ENCODE measurements around the gene ZBTB47. TPM values are rescaled to one million over a fixed set of nuclear protein-coding genes. Genes with fewer than 3 reads are reported as not detected.

ZBTB47 gene
- total and polyA plus RNA-seq, 10 of the 15 experiments (the other 5 are each of a cell fraction or from before 2014, with no cell fraction given), result 0.04 to 3.4 (median 1.0) TPM; not detected in 1

DNA sequence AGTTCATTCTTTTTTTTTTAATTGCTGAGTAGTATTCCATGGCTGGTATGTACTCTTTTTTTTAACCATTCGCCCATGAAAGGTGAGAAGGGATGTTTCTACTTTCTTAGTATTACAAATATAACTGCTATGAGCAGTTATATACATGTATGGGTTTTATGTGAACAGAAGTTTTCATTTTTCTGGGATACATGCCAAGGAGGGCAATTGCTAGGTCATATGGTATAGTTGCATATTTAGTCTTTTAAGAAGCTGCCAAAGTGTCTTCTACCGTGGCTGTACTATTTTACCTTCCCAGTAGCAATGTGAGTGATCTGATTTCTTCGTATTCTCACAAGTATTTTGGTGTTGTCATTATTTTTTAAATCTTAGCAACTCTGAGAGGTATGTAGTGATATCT lies 20.6 kb downstream of the ZBTB47 start:
- Histone ChIP-seq H2AFZ (ENCODE audit: control insufficient read depth, low read depth, low read length) (no peak overlapping the region), H3K36me3 (ENCODE audit: control insufficient read depth in 2 of 2, insufficient read depth in 2 of 2, low read length in 1 of 2) (no peaks in the 10 kb centered on the region), H3K79me2 (ENCODE audit: control insufficient read depth, insufficient read depth, low read length) (no peaks in the 10 kb centered on the region), H3K9ac (ENCODE audit: control insufficient read depth, insufficient read depth, low read length) (no peak overlapping the region), H3K9me3 (replicated peaks; ENCODE audit: control insufficient read depth, insufficient read depth, low read length) (no peaks in the 10 kb centered on the region; the same call in 1 of the 3 replicates), H3K27me3 (replicated peaks in 1 of 2; ENCODE audit: control insufficient read depth in 2 of 2, insufficient read depth in 2 of 2, low read length in 1 of 2) (no peaks in the 10 kb centered on the region), H3K4me2 (ENCODE audit: control insufficient read depth, insufficient read depth) (no peak overlapping the region), H3K4me3 (no peak overlapping the region), H4K20me1 (ENCODE audit: control insufficient read depth, insufficient read depth) (no peaks in the 10 kb centered on the region), H3K4me1 (ENCODE audit: control insufficient read depth, insufficient read depth, low read length) (no peaks in the 10 kb centered on the region), H3K27ac (ENCODE audit: control insufficient read depth, insufficient read depth) (no peak overlapping the region)
- no peak for TF ChIP-seq TCF12 (IDR thresholded peaks at IDR 0.05; ENCODE audit: low read depth, low read length)
- TF ChIP-seq, protein P1, sequence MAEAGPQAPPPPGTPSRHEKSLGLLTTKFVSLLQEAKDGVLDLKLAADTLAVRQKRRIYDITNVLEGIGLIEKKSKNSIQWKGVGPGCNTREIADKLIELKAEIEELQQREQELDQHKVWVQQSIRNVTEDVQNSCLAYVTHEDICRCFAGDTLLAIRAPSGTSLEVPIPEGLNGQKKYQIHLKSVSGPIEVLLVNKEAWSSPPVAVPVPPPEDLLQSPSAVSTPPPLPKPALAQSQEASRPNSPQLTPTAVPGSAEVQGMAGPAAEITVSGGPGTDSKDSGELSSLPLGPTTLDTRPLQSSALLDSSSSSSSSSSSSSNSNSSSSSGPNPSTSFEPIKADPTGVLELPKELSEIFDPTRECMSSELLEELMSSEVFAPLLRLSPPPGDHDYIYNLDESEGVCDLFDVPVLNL (IDR thresholded peaks at IDR 0.05; ENCODE audit: low read depth, low read length), result no peak
- TF ChIP-seq RAD51 (IDR thresholded peaks at IDR 0.05), result no peak
- no peak for TF ChIP-seq SMAD5 (IDR thresholded peaks at IDR 0.05; ENCODE audit: low read depth)
- no peak for TF ChIP-seq SMARCA5 (IDR thresholded peaks at IDR 0.05)
- no peak for TF ChIP-seq IKZF2 (IDR thresholded peaks at IDR 0.05)
- no peak for TF ChIP-seq YBX1 (IDR thresholded peaks at IDR 0.05)
- no peak for TF ChIP-seq POLR2AphosphoS2 (IDR thresholded peaks at IDR 0.05; ENCODE audit: low read depth, low read length)
- no peak for TF ChIP-seq NR2F1 (conservative IDR thresholded peaks at IDR 0.05)
- TF ChIP-seq MYB (IDR thresholded peaks at IDR 0.05; ENCODE audit: borderline replicate concordance, low read depth, low read length), result no peak
- 7% methylated on average over 3 of the region's 3 CpGs for WGBS (ENCODE audit: insufficient coverage, insufficient replicate concordance, low lambda C conversion rate, missing lambda C conversion rate)
- ChIA-PET SMC1A (ENCODE audit: uncharacterized antibody, unreplicated experiment) (no interaction called here), RAD21 (ENCODE audit: unreplicated experiment) (no interaction called here), POLR2A (interaction anchor here (0.5 kb wide), 1 partner anchor 111 kb away, joined by 3 read pairs; no protein-coding TSS in a partner anchor), CTCF (no interaction called here)
- BruUV-seq (replicated peaks), result no TSS peak
- intact Hi-C loops (cut with micrococcal nuclease; ENCODE audit: unreplicated experiment) (no loop called here), in situ Hi-C loops (cut with MboI) (no loop called here)
- ATAC-seq (no peak), FAIRE-seq (no peak), DNase-seq (ENCODE audit: low read depth, low spot score) (no peak)

Data from GM12878 (cell line).